ENCODE results near the gene EVX1. TPM values are rescaled to one million over a fixed set of nuclear protein-coding genes. Genes with fewer than 3 reads are reported as not detected.

The EVX1 gene
- not detected in 2 replicates for total RNA-seq

GRCh38 chr7:27242555-27243339, at the start of gene EVX1:
EVX1 (plus strand) TSS chr7:27242802; CDS start chr7:27243031, 229 bp downstream.

GRCh38 chr7:27199849-27200760, 42.5 kb upstream of the EVX1 start, which contains the start of gene HOXA13:
HOXA13 (minus strand) TSS chr7:27200091; CDS start chr7:27200077, 14 bp downstream.

Other genes starting within 250 kb of the EVX1 start
- gene HOXA1, start 146.8 kb upstream of the EVX1 start, total RNA-seq = 0.07 and 0.68 TPM in 2 replicates
- gene HOXA2, start 140.1 kb upstream of the EVX1 start, total RNA-seq = not detected in 2 replicates
- gene HOXA4, start 112.0 kb upstream of the EVX1 start, total RNA-seq = not detected in 2 replicates
- gene HOXA5, start 99.1 kb upstream of the EVX1 start, total RNA-seq = not detected in 2 replicates
- gene HOXA6, start 95.0 kb upstream of the EVX1 start, total RNA-seq = not detected in 2 replicates
- gene HOXA3, start 90.2 kb upstream of the EVX1 start, total RNA-seq = not detected in 2 replicates
- gene HOXA7, start 86.1 kb upstream of the EVX1 start, total RNA-seq = not detected in 2 replicates
- not detected in 2 replicates for gene HOXA9, start 77.3 kb upstream of the EVX1 start, total RNA-seq
- not detected in 2 replicates for gene HOXA10, start 68.5 kb upstream of the EVX1 start, total RNA-seq
- gene HOXA11, start 57.6 kb upstream of the EVX1 start, total RNA-seq = not detected in 2 replicates
- not detected in 2 replicates for gene HOXA13, start 42.7 kb upstream of the EVX1 start, total RNA-seq

All from nasal cavity respiratory epithelium epithelial cell of viscerocranial mucosa (primary cell).